SK-N-MC (cell line): ENCODE results near the gene SESTD1.

Experiments
- EZH2 ChIP-seq: fragments of 200-600 bp; sonication (generic); IDR thresholded peaks from one replicate; pipeline ENCODE4 v1.6.1; 2017; ENCODE audit warnings: antibody characterized with exemption
- POLR2AphosphoS5 ChIP-seq: IDR thresholded peaks from 2 replicates; pipeline ENCODE4 v1.6.1; 2012; ENCODE audit warnings: mild to moderate bottlenecking, low read depth, low read length, borderline replicate concordance

DNA sequence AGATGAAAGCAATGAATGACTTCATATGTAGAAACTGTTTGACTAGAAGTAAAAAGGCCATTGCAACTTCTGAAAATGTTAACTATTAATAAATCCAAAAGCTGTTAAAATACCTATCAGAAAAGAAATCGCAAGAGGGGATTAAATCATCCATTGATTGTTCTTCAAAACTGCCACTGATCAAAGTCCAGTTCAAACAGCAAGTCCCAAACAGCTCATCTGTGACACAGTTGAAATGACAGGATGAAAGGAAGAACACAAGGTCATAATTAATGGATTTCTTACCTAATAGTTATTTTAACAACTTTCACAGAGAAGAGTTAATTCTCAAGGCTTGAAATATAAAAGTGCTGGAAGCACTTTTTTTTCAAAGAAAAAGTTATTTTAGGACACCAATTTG lies 90.4 kb downstream of the SESTD1 start:
- no peak for TF ChIP-seq EZH2
- no peak for TF ChIP-seq POLR2AphosphoS5
